ENCODE results near the gene GPR55.
"Not testable (repeated sequence)": the region's sequence is repeated elsewhere in the genome, so short reads cannot be mapped to it uniquely, and the experiment has no call there.

The GPR55 gene

DNA sequence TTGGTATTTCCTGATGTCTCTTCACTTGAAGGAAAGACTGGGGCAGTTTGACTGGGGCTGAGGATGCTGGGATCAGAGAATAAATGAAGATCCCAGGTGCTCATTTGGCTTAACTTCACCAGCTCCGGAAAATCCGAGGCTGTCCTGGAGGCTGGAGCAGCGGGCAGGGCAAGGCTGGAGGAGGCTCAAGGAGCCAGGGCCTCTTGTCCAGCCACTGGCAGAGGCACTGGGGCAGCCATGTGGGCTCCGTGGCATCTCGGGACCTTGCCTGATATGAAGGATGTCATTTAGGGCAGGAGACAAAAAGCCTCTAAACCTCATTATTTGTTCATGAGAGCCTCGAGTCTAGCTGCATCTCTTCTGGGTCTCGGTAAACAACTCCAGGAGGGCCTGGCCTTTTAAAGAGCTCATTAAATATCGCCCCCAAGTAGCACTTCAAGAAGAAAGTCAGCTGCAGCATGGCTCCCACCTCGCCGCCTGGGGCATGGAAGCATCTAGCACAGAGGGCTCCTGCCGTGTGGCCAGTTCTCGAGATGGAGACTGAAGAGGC lies 13.5 kb upstream of the GPR55 start:
- H3K27ac ChIP-seq = no peak overlapping the region
- TF ChIP-seq, protein P1, sequence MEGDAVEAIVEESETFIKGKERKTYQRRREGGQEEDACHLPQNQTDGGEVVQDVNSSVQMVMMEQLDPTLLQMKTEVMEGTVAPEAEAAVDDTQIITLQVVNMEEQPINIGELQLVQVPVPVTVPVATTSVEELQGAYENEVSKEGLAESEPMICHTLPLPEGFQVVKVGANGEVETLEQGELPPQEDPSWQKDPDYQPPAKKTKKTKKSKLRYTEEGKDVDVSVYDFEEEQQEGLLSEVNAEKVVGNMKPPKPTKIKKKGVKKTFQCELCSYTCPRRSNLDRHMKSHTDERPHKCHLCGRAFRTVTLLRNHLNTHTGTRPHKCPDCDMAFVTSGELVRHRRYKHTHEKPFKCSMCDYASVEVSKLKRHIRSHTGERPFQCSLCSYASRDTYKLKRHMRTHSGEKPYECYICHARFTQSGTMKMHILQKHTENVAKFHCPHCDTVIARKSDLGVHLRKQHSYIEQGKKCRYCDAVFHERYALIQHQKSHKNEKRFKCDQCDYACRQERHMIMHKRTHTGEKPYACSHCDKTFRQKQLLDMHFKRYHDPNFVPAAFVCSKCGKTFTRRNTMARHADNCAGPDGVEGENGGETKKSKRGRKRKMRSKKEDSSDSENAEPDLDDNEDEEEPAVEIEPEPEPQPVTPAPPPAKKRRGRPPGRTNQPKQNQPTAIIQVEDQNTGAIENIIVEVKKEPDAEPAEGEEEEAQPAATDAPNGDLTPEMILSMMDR (IDR thresholded peaks at IDR 0.05) = no peak
- no peak for TF ChIP-seq ZFX (IDR thresholded peaks at IDR 0.05; ENCODE audit: borderline replicate concordance)

DNA sequence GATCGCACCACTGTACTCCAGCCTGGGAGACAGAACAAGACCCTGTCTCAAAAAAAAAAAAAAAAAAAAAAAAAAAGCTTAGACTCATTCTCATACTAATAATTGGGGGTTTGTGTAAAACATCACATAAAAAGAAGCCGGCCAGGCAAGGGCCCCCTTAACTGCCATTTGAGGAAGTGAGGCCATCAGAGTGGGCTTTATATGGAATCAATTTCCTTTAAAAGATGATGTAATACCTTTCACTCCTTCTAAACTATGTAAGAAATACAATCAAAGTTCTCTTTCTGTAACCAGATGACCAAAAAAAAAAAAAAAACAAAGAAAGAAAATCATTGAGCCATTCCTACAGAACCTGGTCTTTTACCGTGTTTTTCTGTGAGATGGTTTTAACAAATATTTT lies 13.1 kb upstream of the GPR55 start:
- TF ChIP-seq, protein P1 (IDR thresholded peaks at IDR 0.05) = no peak
- TF ChIP-seq ZFX (IDR thresholded peaks at IDR 0.05; ENCODE audit: borderline replicate concordance) = no peak
- H3K27ac ChIP-seq = no peak overlapping the region

DNA sequence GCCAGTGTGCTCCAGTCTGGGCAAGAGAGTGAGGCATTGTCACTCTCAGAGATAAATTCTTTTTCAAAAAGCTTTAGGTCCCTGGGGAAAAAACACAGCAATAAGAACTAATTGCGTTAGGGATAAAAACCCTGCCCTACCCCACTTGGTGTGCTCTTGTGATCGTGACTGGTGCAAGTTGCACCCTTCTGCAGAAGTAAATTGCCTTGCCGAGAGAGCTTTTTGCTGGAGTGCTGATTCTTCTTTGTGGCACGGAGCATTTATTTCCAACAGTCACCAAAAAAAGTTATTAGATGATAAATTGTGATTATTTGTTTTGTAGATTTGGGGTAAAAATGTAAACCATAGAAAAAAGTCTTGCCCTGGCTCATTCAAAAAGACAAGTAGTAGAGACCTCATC lies 12.3 kb upstream of the GPR55 start:
- TF ChIP-seq ZFX (IDR thresholded peaks at IDR 0.05; ENCODE audit: borderline replicate concordance) = no peak
- TF ChIP-seq, protein P1 (IDR thresholded peaks at IDR 0.05) = no peak
- H3K27ac ChIP-seq = no peak overlapping the region

DNA sequence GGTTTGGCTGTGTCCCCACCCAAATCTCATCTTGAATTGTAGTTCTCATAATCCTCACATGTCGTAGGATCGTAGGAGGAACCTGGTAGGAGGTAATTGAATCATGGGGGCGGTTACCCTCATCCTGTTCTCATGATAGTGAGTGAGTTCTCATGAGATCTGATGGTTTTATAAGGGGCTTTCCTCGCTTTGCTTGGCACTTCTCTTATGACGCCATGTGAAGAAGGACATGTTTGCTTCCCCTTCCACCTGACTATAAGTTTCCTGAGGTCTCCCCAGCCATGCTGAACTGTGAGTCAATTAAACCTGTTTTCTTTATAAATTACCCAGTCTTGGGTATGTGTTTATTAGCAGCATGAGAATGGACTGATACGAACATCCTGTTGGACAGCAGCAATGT lies 11.2 kb upstream of the GPR55 start:
- not testable (repeated sequence) for H3K27ac ChIP-seq

DNA sequence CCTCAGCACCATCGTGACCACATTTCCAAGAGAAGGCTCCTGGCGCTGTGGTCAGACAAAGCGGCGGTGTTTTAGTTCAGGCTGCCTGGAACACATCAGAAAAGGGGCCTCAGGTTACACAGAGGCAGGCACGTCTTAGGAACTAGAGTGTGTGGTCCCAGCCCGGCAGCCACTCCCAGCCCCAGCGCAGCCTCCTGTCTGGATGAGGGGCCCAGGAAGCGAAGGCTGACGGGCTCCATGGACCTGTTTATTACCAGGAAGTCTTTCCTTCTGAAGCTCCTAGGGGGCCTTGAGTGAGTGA lies 10.0 kb upstream of the GPR55 start:
- H3K27ac ChIP-seq = no peak overlapping the region
- TF ChIP-seq, protein P1 (IDR thresholded peaks at IDR 0.05) = no peak
- TF ChIP-seq ZFX (IDR thresholded peaks at IDR 0.05; ENCODE audit: borderline replicate concordance) = no peak

DNA sequence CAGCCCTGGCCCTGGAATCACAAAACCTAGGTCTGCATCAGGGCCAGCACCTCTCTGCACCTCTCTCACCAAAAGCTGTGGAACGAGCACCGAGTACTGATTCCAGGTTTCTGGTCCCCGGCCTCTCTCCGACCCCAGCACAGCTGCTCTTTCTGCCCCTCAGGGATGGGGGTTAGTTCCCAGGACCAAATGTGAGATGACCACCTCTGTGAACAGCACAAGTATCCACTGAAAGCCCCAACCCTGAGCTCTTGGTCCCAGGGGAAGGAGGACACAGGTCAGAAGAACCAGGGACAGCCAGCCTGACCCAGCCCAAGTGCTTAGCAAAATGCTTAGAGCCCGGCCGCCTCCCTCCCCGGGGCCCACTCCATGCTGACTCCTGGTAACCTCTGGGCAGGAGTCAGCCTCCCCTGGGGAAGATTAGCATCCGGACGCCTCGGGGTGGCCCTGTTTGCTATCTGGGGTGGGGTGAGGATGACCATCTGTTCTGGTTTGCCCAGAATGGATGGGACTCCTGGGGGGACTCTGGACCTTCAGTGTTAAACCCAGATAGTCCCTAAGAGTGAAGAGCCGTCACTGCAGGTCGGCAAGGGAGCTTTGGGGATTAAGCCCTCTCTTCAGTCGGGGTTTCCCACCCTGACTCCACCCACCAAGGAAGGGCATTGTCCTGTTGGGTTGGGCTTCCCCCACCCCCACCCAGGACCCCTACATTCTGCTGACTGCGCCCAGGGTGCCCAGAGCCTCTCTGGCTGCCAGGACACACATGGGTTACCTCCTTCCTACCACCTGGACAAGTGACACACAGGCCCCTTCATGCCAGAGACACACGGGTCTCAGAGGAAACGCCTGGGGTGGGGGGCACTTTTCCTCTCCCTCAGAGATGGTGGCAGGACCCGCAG lies 9.4 kb upstream of the GPR55 start:
- no peak overlapping the region for H3K27ac ChIP-seq
- no peak for TF ChIP-seq ZFX (IDR thresholded peaks at IDR 0.05; ENCODE audit: borderline replicate concordance)
- TF ChIP-seq, protein P1 (IDR thresholded peaks at IDR 0.05) = no peak

DNA sequence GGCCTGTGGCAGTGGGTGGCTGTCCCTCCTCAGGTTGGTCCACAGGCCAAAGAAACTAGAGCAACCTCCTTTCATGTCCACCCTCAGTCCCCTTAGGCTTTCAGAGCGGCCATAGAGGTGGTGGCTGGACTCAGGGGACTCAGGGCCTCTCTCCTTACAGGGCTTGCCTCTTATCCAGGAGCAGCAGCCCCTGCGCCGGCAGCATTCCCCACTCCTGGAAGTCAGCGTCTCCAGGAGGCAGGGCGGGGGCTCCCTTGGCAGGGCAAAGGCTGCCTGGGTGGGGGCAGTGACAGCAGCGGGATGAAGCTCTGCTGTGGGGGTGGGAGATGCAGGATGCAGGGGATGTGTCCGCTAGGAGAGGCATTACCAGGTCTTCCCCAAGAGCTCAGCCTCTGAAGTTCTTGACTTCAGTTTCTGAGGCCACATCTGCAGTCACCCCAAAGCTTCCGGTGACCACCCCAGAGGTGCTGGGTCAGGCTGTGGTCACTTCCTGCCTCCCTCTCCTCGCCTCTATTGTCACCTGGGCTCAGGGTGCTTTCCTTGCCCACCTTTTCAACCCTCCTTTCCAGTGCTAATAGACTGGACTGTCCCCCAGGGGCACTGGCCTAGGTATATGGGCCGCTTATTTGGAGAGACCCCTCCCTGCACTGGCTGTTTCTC lies 8.6 kb upstream of the GPR55 start:
- no peak overlapping the region for H3K27ac ChIP-seq
- TF ChIP-seq, protein P1 (IDR thresholded peaks at IDR 0.05) = no peak

All from 22Rv1 (cell line).